ENCODE measurements around the gene PLK3.
"Not testable (repeated sequence)": the region's sequence is repeated elsewhere in the genome, so short reads cannot be mapped to it uniquely, and the experiment has no call there.

The PLK3 gene

GRCh38 chr1:44799770-44800584 is at the start of gene PLK3:
PLK3 (plus strand) TSS chr1:44800377; CDS start chr1:44800464, 87 bp downstream.
- peak; percentile 94 for DNase-seq (ENCODE audit: low read depth)

GRCh38 chr1:44757420-44757819 is 42.8 kb upstream of the PLK3 start:
- no peak for DNase-seq (ENCODE audit: low read depth)

GRCh38 chr1:44759077-44759476 is 41.1 kb upstream of the PLK3 start:
- DNase-seq (ENCODE audit: low read depth) = no peak

GRCh38 chr1:44760876-44761275 is 39.3 kb upstream of the PLK3 start:
- no peak for DNase-seq (ENCODE audit: low read depth)

GRCh38 chr1:44766421-44766820 is 33.8 kb upstream of the PLK3 start:
- DNase-seq (ENCODE audit: low read depth) = not testable (repeated sequence)

- DNase-seq (ENCODE audit: low read depth) = peak; percentile 67
These were observed 24.9 kb upstream of the PLK3 start, which contains the start of gene RPS8 for GRCh38 chr1:44775078-44775929. RPS8 (plus strand) TSS chr1:44775540; CDS start chr1:44775597, 57 bp downstream.

GRCh38 chr1:44775930-44776729 is 24.0 kb upstream of the PLK3 start:
- no peak for DNase-seq (ENCODE audit: low read depth)

- no peak for DNase-seq (ENCODE audit: low read depth)
These were observed 23.5 kb upstream of the PLK3 start for GRCh38 chr1:44776730-44777068.

GRCh38 chr1:44777547-44777946 is 22.6 kb upstream of the PLK3 start:
- DNase-seq (ENCODE audit: low read depth) = no peak

- DNase-seq (ENCODE audit: low read depth) = no peak
These were observed 22.1 kb upstream of the PLK3 start for GRCh38 chr1:44777969-44778635.

GRCh38 chr1:44778705-44779576 is 21.2 kb upstream of the PLK3 start:
- no peak for DNase-seq (ENCODE audit: low read depth)

- no peak for DNase-seq (ENCODE audit: low read depth)
These were observed 19.5 kb upstream of the PLK3 start for GRCh38 chr1:44780583-44781121.

GRCh38 chr1:44783697-44784093 is 16.5 kb upstream of the PLK3 start:
- DNase-seq (ENCODE audit: low read depth) = no peak

- no peak for DNase-seq (ENCODE audit: low read depth)
These were observed 15.8 kb upstream of the PLK3 start for GRCh38 chr1:44784094-44785028.

- no peak for DNase-seq (ENCODE audit: low read depth)
These were observed 15.2 kb upstream of the PLK3 start for GRCh38 chr1:44785029-44785380.

- no peak for DNase-seq (ENCODE audit: low read depth)
These were observed 14.6 kb upstream of the PLK3 start for GRCh38 chr1:44785501-44786137.

- no peak for DNase-seq (ENCODE audit: low read depth)
These were observed 13.9 kb upstream of the PLK3 start for GRCh38 chr1:44786138-44786840.

GRCh38 chr1:44786841-44787426 is 13.2 kb upstream of the PLK3 start:
- DNase-seq (ENCODE audit: low read depth) = no peak

Measured in non-pigmented ciliary epithelial cell (primary cell).